Testis (tissue), 3 donors: ENCODE data around the gene LPIN1. TPM values are rescaled to one million over a fixed set of nuclear protein-coding genes. Genes with fewer than 3 reads are reported as not detected.

Experiments
- DNase-seq: peaks from one replicate; pipeline ENCODE4 v3.0.0-alpha.2; 2019
- H3K27ac ChIP-seq, 2 donors: fragments of 200-600 bp; sonication (generic); one replicate each; pipeline ENCODE4 v1.5.1; 2019
- H3K27me3 ChIP-seq: fragments of 200-600 bp; sonication (generic); one replicate; pipeline ENCODE4 v1.5.1; 2019
- H3K36me3 ChIP-seq: fragments of 200-600 bp; sonication (generic); one replicate; pipeline ENCODE4 v1.5.1; 2017; ENCODE audit warnings: low read depth; ENCODE audit errors: missing control alignments
- H3K4me1 ChIP-seq: fragments of 200-600 bp; sonication (generic); one replicate; pipeline ENCODE4 v1.5.1; 2019
- H3K4me3 ChIP-seq, 2 donors: fragments of 200-600 bp; sonication (generic); one replicate each; pipeline ENCODE4 v1.5.1; 2017 to 2019
- H3K9me3 ChIP-seq: fragments of 200-600 bp; sonication (generic); one replicate; pipeline ENCODE4 v1.5.1; 2017
- POLR2A ChIP-seq: fragments of 450-650 bp; IDR thresholded peaks from one replicate; pipeline ENCODE4 v1.6.1; 2017; ENCODE audit warnings: antibody characterized with exemption, mild to moderate bottlenecking, moderate library complexity
- WGBS, 2 donors: methylation state at CpG; one replicate each; pipeline ENCODE4 v1.1.5; 2018; 5-methylcytosine and 5-hydroxymethylcytosine counted together
- intact Hi-C: fragments of 100-400 bp; cut with DNase I; formaldehyde crosslinking; loops from one replicate; pipeline ENCODE4 v1.15.1; 2023; ENCODE audit warnings: low total_unique reads
- polyA plus RNA-seq: library from polyadenylated mRNA; stranded (reverse); fragments of 350-450 nt; fragmentation: Illumina TruSeq; extraction: RNeasy Lipid Tissue Mini Kit (QIAGEN cat#74804); gene quantifications from one replicate; pipeline ENCODE4 v1.2.3, GENCODE V29; 2014; ENCODE audit warnings: low read depth, low replicate concordance; ENCODE audit not compliant: insufficient read depth
- total RNA-seq, 2 donors: library from RNA; depleted of rRNA; stranded (reverse); fragments of >200 nt; gene quantifications; one replicate each; pipeline ENCODE4 v1.2.3, GENCODE V29; 2016
- TF ChIP-seq, protein P1 (sequence below), 3 experiments: fragments of 450-650 bp in 2 of 3; fragments of 200-600 bp in 1 of 3; sonication (generic) in 1 of 3; IDR thresholded peaks; one replicate each; pipeline ENCODE4 v1.5.1; 2016 to 2019; ENCODE audit warnings: antibody characterized with exemption in 3 of 3, mild to moderate bottlenecking in 2 of 3, moderate library complexity in 1 of 3

LPIN1 gene
- total and polyA plus RNA-seq, 3 donors from 2014 or later = 90.0 to 198 (median 169) TPM

DNA sequence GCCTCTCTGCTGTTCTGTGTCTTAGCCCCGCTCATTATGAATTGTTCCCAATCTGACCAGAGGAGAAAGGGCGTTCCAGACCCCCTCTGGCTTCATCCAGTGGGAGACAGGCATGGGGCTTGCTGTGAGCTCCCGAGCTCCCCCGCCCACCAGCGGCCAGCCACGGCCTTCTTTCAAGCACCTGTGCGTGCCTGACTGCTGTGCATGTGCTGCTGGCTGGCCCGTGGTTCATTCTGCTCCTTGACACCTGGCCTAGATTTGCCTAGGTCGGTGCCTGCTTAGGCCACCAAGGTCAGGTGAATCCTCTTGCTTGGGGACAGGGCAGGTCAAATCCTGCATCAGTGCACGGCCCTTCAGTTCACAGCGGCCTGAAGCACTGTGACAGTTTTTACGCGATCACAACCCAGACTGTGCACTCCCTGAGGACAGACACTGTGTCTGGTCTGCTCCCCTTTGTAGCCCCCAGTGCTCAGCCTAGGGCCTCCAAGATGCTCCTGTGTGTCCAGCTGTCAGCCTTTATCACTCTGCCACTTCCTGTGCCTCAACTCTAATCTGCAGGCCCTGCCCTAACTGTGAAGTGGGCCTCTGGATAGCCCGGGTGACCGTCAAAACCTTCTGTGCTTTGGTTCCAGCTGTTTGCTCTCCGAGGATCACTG lies 3.6 kb upstream of the LPIN1 start:
- 88 to 90% methylated on average over 9 to 16 of the region's 16 CpGs for WGBS, 2 donors
- intact Hi-C loops = no loop called here
- no peak for DNase-seq

DNA sequence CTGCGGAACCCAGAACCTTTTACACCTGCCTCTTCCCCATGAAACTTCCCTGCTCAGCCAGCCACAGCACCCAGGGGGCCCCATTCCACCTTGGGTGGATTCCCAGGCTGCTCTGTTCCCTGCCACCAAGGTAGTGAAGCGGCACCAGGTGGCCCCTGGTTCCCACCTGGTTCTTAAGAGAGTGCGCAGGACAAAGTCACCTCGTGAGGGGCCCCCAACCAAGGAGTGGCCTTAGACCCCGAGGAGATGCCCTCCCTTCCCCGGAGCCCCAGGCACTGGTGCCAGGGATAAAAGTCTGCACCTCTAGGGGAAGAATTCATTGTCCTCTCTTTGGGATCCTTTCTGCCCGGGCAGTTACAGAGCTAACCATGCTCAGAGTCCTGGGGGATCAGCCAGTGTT lies 3.1 kb upstream of the LPIN1 start:
- Histone ChIP-seq H3K4me3 (no peak overlapping the region), H3K36me3 (no peaks in the 10 kb centered on the region), H3K4me1 (peaks cover 20% of the 10 kb centered on the region), H3K27me3 (no peaks in the 10 kb centered on the region), H3K27ac (no peak overlapping the region), H3K9me3 (no peaks in the 10 kb centered on the region)
- intact Hi-C loops = no loop called here
- no peak for DNase-seq
- TF ChIP-seq, protein P1, sequence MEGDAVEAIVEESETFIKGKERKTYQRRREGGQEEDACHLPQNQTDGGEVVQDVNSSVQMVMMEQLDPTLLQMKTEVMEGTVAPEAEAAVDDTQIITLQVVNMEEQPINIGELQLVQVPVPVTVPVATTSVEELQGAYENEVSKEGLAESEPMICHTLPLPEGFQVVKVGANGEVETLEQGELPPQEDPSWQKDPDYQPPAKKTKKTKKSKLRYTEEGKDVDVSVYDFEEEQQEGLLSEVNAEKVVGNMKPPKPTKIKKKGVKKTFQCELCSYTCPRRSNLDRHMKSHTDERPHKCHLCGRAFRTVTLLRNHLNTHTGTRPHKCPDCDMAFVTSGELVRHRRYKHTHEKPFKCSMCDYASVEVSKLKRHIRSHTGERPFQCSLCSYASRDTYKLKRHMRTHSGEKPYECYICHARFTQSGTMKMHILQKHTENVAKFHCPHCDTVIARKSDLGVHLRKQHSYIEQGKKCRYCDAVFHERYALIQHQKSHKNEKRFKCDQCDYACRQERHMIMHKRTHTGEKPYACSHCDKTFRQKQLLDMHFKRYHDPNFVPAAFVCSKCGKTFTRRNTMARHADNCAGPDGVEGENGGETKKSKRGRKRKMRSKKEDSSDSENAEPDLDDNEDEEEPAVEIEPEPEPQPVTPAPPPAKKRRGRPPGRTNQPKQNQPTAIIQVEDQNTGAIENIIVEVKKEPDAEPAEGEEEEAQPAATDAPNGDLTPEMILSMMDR (IDR thresholded peaks at IDR 0.05) = no peak
- no peak for TF ChIP-seq POLR2A
- 79 to 82% methylated on average over 7 of the region's 7 CpGs for WGBS, 2 donors

More for the DNA sequence above, 3.6 kb upstream of the LPIN1 start:
- Histone ChIP-seq H3K9me3 (no peaks in the 10 kb centered on the region), H3K36me3 (no peaks in the 10 kb centered on the region), H3K27ac (no peak overlapping the region), H3K4me1 (peaks cover 20% of the 10 kb centered on the region), H3K4me3 (no peak overlapping the region), H3K27me3 (no peaks in the 10 kb centered on the region)
- TF ChIP-seq POLR2A = no peak
- TF ChIP-seq, protein P1 (IDR thresholded peaks at IDR 0.05) = no peak

DNA sequence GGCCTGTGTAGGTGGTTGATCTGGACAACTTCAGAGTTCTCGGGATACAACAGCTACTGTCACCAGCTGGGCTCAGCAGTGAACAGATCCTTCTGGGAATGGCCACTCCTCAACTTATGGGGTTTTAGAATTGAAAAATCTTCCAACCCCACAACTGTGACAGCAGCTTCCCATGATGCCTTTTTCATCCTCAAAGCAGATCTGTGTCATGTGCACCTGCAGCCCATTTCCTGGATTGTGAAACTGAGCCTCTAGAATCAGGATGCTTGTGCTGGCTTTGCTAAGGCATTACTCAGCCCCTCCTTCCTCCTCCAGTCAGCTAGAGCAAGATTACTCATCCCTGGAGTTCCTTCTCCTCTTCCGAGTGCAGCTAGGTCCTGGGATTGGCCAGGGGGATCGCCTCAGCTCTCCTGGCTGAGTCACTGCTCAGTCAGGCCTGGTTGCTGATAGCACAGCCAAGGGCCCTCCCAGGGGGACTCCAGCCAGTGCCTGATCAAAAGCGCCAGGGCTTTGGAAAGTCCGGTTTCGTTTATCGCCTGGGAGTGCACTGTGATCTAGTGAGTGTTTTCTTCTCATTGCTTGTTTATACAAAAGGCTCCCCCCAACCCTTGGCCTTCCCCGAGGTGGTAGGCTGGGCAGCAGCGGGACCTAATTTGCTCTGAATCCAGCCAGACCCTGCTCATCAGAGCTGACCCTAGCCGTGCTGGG lies 2.4 kb upstream of the LPIN1 start:
- no peaks in the 10 kb centered on the region for H3K9me3 ChIP-seq
- no peak for TF ChIP-seq POLR2A
- TF ChIP-seq, protein P1 (IDR thresholded peaks at IDR 0.05) = no peak
- H3K36me3 ChIP-seq = no peaks in the 10 kb centered on the region
- H3K27ac ChIP-seq = peak overlapping the region; percentile 9 to 78
- 21 to 26% methylated on average over 10 of the region's 10 CpGs for WGBS, 2 donors
- intact Hi-C loops = no loop called here
- no peaks in the 10 kb centered on the region for H3K27me3 ChIP-seq
- no peak overlapping the region for H3K4me3 ChIP-seq
- DNase-seq = peak; percentile 96
- peaks cover 21% of the 10 kb centered on the region for H3K4me1 ChIP-seq

DNA sequence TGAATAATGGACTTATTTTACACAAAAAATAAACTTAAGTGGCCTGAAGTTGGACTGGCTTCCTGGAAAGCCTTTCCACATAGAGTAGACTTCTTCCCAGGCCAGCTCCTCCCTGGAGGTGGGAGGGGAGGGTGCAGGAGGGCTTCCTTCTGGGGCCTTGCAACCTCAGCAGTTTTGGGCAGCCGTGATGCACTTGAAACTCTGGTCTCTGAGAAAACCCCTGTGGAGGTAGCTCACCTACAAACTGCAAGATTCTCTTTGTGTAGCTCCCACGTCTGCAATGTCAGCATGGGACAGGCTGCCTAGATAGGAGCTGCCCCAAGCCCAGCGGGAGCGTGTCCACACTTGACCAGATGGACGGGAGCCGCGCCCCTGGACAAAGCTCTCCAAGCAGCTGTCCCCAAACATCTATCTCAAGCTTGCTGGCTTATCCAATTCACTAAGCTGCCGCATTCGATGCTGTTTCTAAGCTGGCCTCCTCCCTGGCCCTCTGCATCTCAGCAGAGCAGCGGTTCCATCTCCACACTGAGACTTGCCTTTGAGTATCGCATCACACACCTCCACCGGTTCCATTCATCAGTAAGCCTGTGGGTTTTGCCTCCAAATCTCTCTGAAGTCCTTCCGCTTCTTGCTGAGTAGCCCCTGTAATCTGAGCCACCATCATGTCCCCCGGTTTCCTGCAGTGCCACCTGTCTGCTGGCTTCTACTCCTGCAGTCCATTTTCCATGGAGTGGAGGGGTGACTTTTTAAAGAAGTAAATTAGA lies 1.6 kb upstream of the LPIN1 start:
- no peak overlapping the region for H3K4me3 ChIP-seq
- WGBS, 2 donors = 69 to 80% methylated on average over 12 to 14 of the region's 14 CpGs
- peaks cover 19% of the 10 kb centered on the region for H3K4me1 ChIP-seq
- no peaks in the 10 kb centered on the region for H3K9me3 ChIP-seq
- no peaks in the 10 kb centered on the region for H3K36me3 ChIP-seq
- intact Hi-C loops = no loop called here
- H3K27ac ChIP-seq = peak overlapping the region; percentile 9 to 78
- no peak for TF ChIP-seq POLR2A
- TF ChIP-seq, protein P1 (IDR thresholded peaks at IDR 0.05) = peak in 2 of 3 experiments; percentile 44 to 46
- H3K27me3 ChIP-seq = no peaks in the 10 kb centered on the region
- DNase-seq = peak; percentile 34
